ENCODE measurements around the gene CFAP68. TPM values are rescaled to one million over a fixed set of nuclear protein-coding genes. Genes with fewer than 3 reads are reported as not detected.

The CFAP68 gene, protein sequence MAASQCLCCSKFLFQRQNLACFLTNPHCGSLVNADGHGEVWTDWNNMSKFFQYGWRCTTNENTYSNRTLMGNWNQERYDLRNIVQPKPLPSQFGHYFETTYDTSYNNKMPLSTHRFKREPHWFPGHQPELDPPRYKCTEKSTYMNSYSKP
- 11.4 and 14.3 TPM in 2 replicates for total RNA-seq (2013; cell fraction: nucleolus; rRNA removed)
- total RNA-seq (2014; rRNA removed) = 36.0 and 39.7 TPM in 2 replicates
- 54.2 and 62.3 TPM in 2 replicates for total RNA-seq (2014; rRNA removed; fragmentation: Illumina TruSeq; extraction: Trizol)
- 32.5 and 35.7 TPM in 2 replicates for total RNA-seq (2021)
- polyA plus RNA-seq (2011; ENCODE audit: low read depth) = 17.5 TPM
- polyA plus RNA-seq (2011; rRNA removed) = 78.1 and 97.3 TPM in 2 replicates
- polyA plus RNA-seq (2011; cell fraction: cytosol; rRNA removed) = 56.2 and 59.8 TPM in 2 replicates
- 24.0 and 25.1 TPM in 2 replicates for polyA plus RNA-seq (2011; cell fraction: nucleus; rRNA removed)
- 60.7 and 66.4 TPM in 2 replicates for polyA plus RNA-seq (2012)
- 84.4 and 108 TPM in 2 replicates for polyA plus RNA-seq (2014; fragmentation: Illumina TruSeq; extraction: Trizol)
- polyA plus RNA-seq (2014; fragmentation: Nextera tagmentation; extraction: Ambion mirVana) = 10 to 100 TPM; 72.7 to 83.7 TPM
- 53.2 and 65.9 TPM in 2 replicates for polyA plus RNA-seq (2014; rRNA removed)
- polyA plus RNA-seq (2016; fragmentation: Nextera tagmentation; extraction: Ambion mirVana) = 10 to 100 TPM; 60.7 to 61.8 TPM
- 31.2 and 54.1 TPM in 2 replicates for polyA minus RNA-seq (2011; rRNA and poly(A)+ RNA removed)
- 5.2 and 6.7 TPM in 2 replicates for polyA minus RNA-seq (2011; cell fraction: cytosol; rRNA and poly(A)+ RNA removed)
- 5.5 and 6.0 TPM in 2 replicates for polyA minus RNA-seq (2011; cell fraction: nucleus; rRNA and poly(A)+ RNA removed)
- percentile 72 among the genes with signal in this experiment for Bru-seq, nascent RNA
- percentile 64 among the genes with signal in this experiment for BruChase-seq, experiment 1, labeled RNA remaining after a 6-hour chase
- BruChase-seq, experiment 2, labeled RNA remaining after a 2-hour chase = percentile 58 among the genes with signal in this experiment
- long read RNA-seq, experiment 1, transcript C11orf1-201 (4 exons, 2,885 nt) = major isoform, 7 of 9 reads
- long read RNA-seq, experiment 1, partial matches to known transcripts = 0 of 9 reads
- long read RNA-seq, experiment 1, other reads (novel, unspliced or antisense) = 0 of 9 reads
- long read RNA-seq, experiment 2, transcript C11orf1-202 (4 exons, 534 nt) = minor isoform, 6 of 37 reads
- long read RNA-seq, experiment 2, transcript C11orf1-201 (4 exons, 2,885 nt) = major isoform, 29 of 37 reads
- long read RNA-seq, experiment 2, partial matches to known transcripts = 0 of 37 reads
- long read RNA-seq, experiment 2, other reads (novel, unspliced or antisense) = 1 of 37 reads

DNA sequence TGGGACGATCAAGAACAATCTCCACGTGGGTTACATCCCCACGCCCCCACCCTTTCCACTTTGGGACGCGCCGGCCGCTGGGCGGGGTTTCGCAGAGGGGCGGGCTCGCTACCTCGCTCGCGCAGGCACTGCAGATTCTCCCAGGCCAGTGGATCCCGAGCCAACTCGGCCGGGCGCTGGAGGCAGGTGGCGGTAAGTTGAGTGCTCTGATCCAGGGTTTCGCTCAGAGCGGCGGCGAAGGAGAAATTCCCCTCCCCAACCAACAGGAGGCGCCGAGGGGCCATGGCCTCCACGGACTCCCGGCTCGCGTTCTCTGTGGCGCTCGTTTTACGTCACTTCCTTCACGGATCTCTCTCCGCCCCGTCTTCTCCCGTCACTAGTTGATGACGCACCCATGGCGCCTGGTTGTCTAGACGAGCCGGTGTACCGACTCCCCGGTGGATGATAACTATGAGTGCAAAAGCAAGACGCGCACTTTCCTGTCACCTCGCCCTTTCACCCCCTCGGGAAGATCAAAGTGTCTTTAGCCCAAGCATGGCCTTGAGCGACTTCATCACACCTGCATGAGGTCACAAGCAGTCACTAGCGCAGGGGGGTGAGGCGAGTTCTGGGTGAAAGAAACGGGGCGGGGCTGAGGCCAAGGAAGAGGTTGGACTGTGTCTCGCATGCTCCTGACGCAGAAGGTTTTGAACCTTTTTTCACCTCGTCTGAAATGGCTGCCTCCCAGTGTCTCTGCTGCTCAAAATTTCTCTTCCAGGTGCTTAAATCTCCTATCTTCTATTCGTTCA lies at the start of gene CFAP68, which contains the start of gene FDXACB1:
TSS of gene CFAP68 (plus strand) at position 693 of the 788 bp plus-strand sequence. CDS start at position 713, 20 bp downstream.
TSS of gene FDXACB1 (minus strand) at position 317 of the 788 bp plus-strand sequence. CDS start at position 284, 33 bp downstream.
- under 1% methylated on average over 54 of the region's 55 CpGs for WGBS (ENCODE audit: insufficient coverage, insufficient replicate concordance, low lambda C conversion rate, missing lambda C conversion rate)
- Histone ChIP-seq H3K36me3 (ENCODE audit: control insufficient read depth in 2 of 2, insufficient read depth in 2 of 2, low read length in 1 of 2) (no peaks in the 10 kb centered on the region; a peak in 1 of 4 replicates), H2AFZ (ENCODE audit: control insufficient read depth, low read depth, low read length) (peak within 1 kb of the TSS; percentile 97), H3K27me3 (replicated peaks in 1 of 2; ENCODE audit: control insufficient read depth in 2 of 2, insufficient read depth in 2 of 2, low read length in 1 of 2) (no peaks in the 10 kb centered on the region), H3K4me3 (peak within 1 kb of the TSS; percentile 94), H3K4me1 (ENCODE audit: control insufficient read depth, insufficient read depth, low read length) (no peaks in the 10 kb centered on the region), H3K27ac (ENCODE audit: control insufficient read depth, insufficient read depth) (peak within 1 kb of the TSS; percentile 85), H4K20me1 (ENCODE audit: control insufficient read depth, insufficient read depth) (no peaks in the 10 kb centered on the region), H3K4me2 (ENCODE audit: control insufficient read depth, insufficient read depth) (peak within 1 kb of the TSS; percentile 81), H3K9ac (ENCODE audit: control insufficient read depth, insufficient read depth, low read length) (peak within 1 kb of the TSS; percentile 76), H3K9me3 (replicated peaks; ENCODE audit: control insufficient read depth, insufficient read depth, low read length) (no peaks in the 10 kb centered on the region), H3K79me2 (ENCODE audit: control insufficient read depth, insufficient read depth, low read length) (peaks cover 12% of the 10 kb centered on the region)
- SMC1A ChIA-PET (ENCODE audit: uncharacterized antibody, unreplicated experiment) = interaction anchor here (0.5 to 1.4 kb wide), 4 partner anchors 36 to 501 kb away, joined by 3 to 4 read pairs (median 4); no protein-coding TSS in a partner anchor
- CTCF ChIA-PET = interaction anchor here (1.1 to 4.2 kb wide), 4 partner anchors 8 to 400 kb away, joined by 3 to 21 read pairs (median 8); partner anchors contain the start of gene ALG9
- no TSS peak for BruUV-seq (replicated peaks)
- RAD21 ChIA-PET (ENCODE audit: unreplicated experiment) = interaction anchor here (1.3 to 2.1 kb wide), 3 partner anchors 8 to 401 kb away, joined by 3 to 10 read pairs (median 8); partner anchors contain the start of gene ALG9
- in situ Hi-C loops (cut with MboI) = loop anchor here (5.0 kb wide), 1 partner anchor 208 kb away; the partner anchor contains the start of genes SDHD and TIMM8B
- ATAC-seq (peak; percentile 94), FAIRE-seq (peak; percentile 95), DNase-seq (ENCODE audit: low read depth, low spot score) (peak; percentile 93)
- POLR2A ChIA-PET = interaction anchor here (1.0 to 1.1 kb wide), 2 partner anchors 47 to 48 kb away, joined by 3 read pairs; no protein-coding TSS in a partner anchor
- intact Hi-C loops (cut with micrococcal nuclease; ENCODE audit: unreplicated experiment) = loop anchor here (2.0 to 10.0 kb wide), 4 partner anchors 48 to 346 kb away; partner anchors contain the start of genes PTS, SDHD and TIMM8B
- no peak for TF ChIP-seq ZNF24 (IDR thresholded peaks at IDR 0.05)
- peak; percentile 75 for TF ChIP-seq HCFC1 (IDR thresholded peaks at IDR 0.05; ENCODE audit: low read length)
- TF ChIP-seq PML (IDR thresholded peaks at IDR 0.05; ENCODE audit: low read length) = peak; percentile 79; the same call in 1 of the 2 replicates
- no peak for TF ChIP-seq ETV6 (conservative IDR thresholded peaks at IDR 0.05 in 1 of 2, IDR thresholded peaks at IDR 0.05 in 1 of 2; ENCODE audit: borderline replicate concordance in 1 of 2, low read depth in 1 of 2)
- 0 out of 2 replicates have a peak, but pooled peaks have one; percentile 11 for TF ChIP-seq EED (IDR thresholded peaks at IDR 0.05; ENCODE audit: low read depth)
- TF ChIP-seq SMAD1 (IDR thresholded peaks at IDR 0.05; ENCODE audit: low read depth, partially characterized antibody) = peak; percentile 26
- TF ChIP-seq, protein P1, sequence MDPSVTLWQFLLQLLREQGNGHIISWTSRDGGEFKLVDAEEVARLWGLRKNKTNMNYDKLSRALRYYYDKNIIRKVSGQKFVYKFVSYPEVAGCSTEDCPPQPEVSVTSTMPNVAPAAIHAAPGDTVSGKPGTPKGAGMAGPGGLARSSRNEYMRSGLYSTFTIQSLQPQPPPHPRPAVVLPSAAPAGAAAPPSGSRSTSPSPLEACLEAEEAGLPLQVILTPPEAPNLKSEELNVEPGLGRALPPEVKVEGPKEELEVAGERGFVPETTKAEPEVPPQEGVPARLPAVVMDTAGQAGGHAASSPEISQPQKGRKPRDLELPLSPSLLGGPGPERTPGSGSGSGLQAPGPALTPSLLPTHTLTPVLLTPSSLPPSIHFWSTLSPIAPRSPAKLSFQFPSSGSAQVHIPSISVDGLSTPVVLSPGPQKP (IDR thresholded peaks at IDR 0.05; ENCODE audit: low read depth, low read length) = no peak; the same call in 1 of the 2 replicates
- TF ChIP-seq TARDBP (IDR thresholded peaks at IDR 0.05; ENCODE audit: borderline replicate concordance) = no peak; the same call in 1 of the 2 replicates
- TF ChIP-seq NKRF (conservative IDR thresholded peaks at IDR 0.05) = peak; percentile 77; the same call in 1 of the 2 replicates
